Mesendoderm (in vitro differentiated cells): ENCODE data around the gene ERI3.

Source experiments
- DNase-seq: peaks from one replicate; pipeline ENCODE4 v3.0.0; 2013
- H2AK5ac ChIP-seq: 2 replicates; pipeline ENCODE4 v1.6.1; 2013; ENCODE audit warnings: low read length, inconsistent platforms
- H2BK120ac ChIP-seq: 2 replicates; pipeline ENCODE4 v1.6.1; 2013; ENCODE audit warnings: low read depth, mild to moderate bottlenecking, low read length, moderate library complexity, mixed read lengths
- H2BK15ac ChIP-seq: replicated peaks from 2 replicates; pipeline ENCODE4 v1.6.1; 2013; ENCODE audit warnings: low read depth, mild to moderate bottlenecking, moderate library complexity
- H2BK5ac ChIP-seq: 2 replicates; pipeline ENCODE4 v1.6.1; 2013; ENCODE audit warnings: low read length, inconsistent platforms
- H3K18ac ChIP-seq: 2 replicates; pipeline ENCODE4 v1.6.1; 2013; ENCODE audit warnings: mild to moderate bottlenecking, low read length, mixed read lengths
- H3K23ac ChIP-seq: one replicate; pipeline ENCODE4 v1.6.1; 2013; ENCODE audit warnings: low read length
- H3K27ac ChIP-seq: 2 replicates; pipeline ENCODE4 v1.5.1; 2013; ENCODE audit warnings: low read depth, mild to moderate bottlenecking, inconsistent platforms, low read length, moderate library complexity
- H3K27me3 ChIP-seq: 2 replicates; pipeline ENCODE4 v1.6.1; 2013; ENCODE audit warnings: low read length, control low read depth, mild to moderate bottlenecking, inconsistent platforms; ENCODE audit not compliant: insufficient read depth, poor library complexity
- H3K36me3 ChIP-seq: 2 replicates; pipeline ENCODE4 v1.6.1; 2013; ENCODE audit warnings: low read length, inconsistent platforms; ENCODE audit not compliant: control insufficient read depth, insufficient read depth
- H3K4ac ChIP-seq: one replicate; pipeline ENCODE4 v1.6.1; 2013; ENCODE audit warnings: low read depth, mild to moderate bottlenecking, low read length, moderate library complexity
- H3K4me1 ChIP-seq: 2 replicates; pipeline ENCODE4 v1.6.1; 2013; ENCODE audit warnings: low read depth, low read length, inconsistent platforms; ENCODE audit not compliant: control insufficient read depth
- H3K4me2 ChIP-seq: 2 replicates; pipeline ENCODE4 v1.6.1; 2013; ENCODE audit warnings: low read length
- H3K4me3 ChIP-seq: 2 replicates; pipeline ENCODE4 v1.5.1; 2013; ENCODE audit warnings: mild to moderate bottlenecking, low read length
- H3K56ac ChIP-seq: one replicate; pipeline ENCODE4 v1.6.1; 2013; ENCODE audit warnings: low read length
- H3K79me1 ChIP-seq: 2 replicates; pipeline ENCODE4 v1.6.1; 2013; ENCODE audit warnings: low read length, inconsistent platforms
- H3K79me2 ChIP-seq: 2 replicates; pipeline ENCODE4 v1.6.1; 2013; ENCODE audit warnings: mild to moderate bottlenecking, low read length; ENCODE audit not compliant: control insufficient read depth, insufficient read depth
- H3K9ac ChIP-seq: 2 replicates; pipeline ENCODE4 v1.6.1; 2013; ENCODE audit warnings: low read length, inconsistent platforms
- H4K5ac ChIP-seq: one replicate; pipeline ENCODE4 v1.6.1; 2013; ENCODE audit warnings: low read length
- H4K8ac ChIP-seq: one replicate; pipeline ENCODE4 v1.6.1; 2013; ENCODE audit warnings: low read depth, mild to moderate bottlenecking, control low read depth, low read length, moderate library complexity
- WGBS: extraction: QIAGEN DNeasy Blood & Tissue Kit; methylation state at CpG from one replicate; pipeline ENCODE4 v1.1.7; 2013; ENCODE audit warnings: low lambda C conversion rate, missing lambda C conversion rate; ENCODE audit not compliant: insufficient coverage; ENCODE audit errors: extremely low coverage; 5-methylcytosine and 5-hydroxymethylcytosine counted together

ERI3 gene

GRCh38 chr1:44302541-44302940 is 52.5 kb downstream of the ERI3 start:
- H3K27ac ChIP-seq = no peak overlapping the region
- no peak overlapping the region for H3K4me2 ChIP-seq
- no peak overlapping the region for H2AK5ac ChIP-seq
- H3K4ac ChIP-seq = no peak overlapping the region
- no peak for DNase-seq
- H3K23ac ChIP-seq = no peak overlapping the region
- H3K79me2 ChIP-seq = no peaks in the 10 kb centered on the region
- no peak overlapping the region for H3K18ac ChIP-seq
- no peak overlapping the region for H4K8ac ChIP-seq
- no peak overlapping the region for H3K9ac ChIP-seq
- H2BK5ac ChIP-seq = no peak overlapping the region
- H2BK15ac ChIP-seq = no peak overlapping the region
- WGBS = no CpG with 5 or more reads among the region's 6 CpGs
- no peaks in the 10 kb centered on the region for H3K4me1 ChIP-seq
- no peaks in the 10 kb centered on the region for H3K27me3 ChIP-seq
- H3K56ac ChIP-seq = no peak overlapping the region
- H2BK120ac ChIP-seq = no peak overlapping the region
- H3K79me1 ChIP-seq = no peaks in the 10 kb centered on the region
- H4K5ac ChIP-seq = no peak overlapping the region
- H3K36me3 ChIP-seq = peaks cover 4% of the 10 kb centered on the region
- no peak overlapping the region for H3K4me3 ChIP-seq

GRCh38 chr1:44301442-44301841 is 53.6 kb downstream of the ERI3 start:
- H3K4ac ChIP-seq = no peak overlapping the region
- no peak overlapping the region for H4K5ac ChIP-seq
- H3K4me3 ChIP-seq = no peak overlapping the region
- H3K27me3 ChIP-seq = no peaks in the 10 kb centered on the region
- H2BK120ac ChIP-seq = no peak overlapping the region
- H3K56ac ChIP-seq = no peak overlapping the region
- H3K4me2 ChIP-seq = no peak overlapping the region
- H2BK15ac ChIP-seq = no peak overlapping the region
- H4K8ac ChIP-seq = no peak overlapping the region
- no peak overlapping the region for H3K27ac ChIP-seq
- H2AK5ac ChIP-seq = no peak overlapping the region
- no peaks in the 10 kb centered on the region for H3K79me1 ChIP-seq
- DNase-seq = no peak
- H3K36me3 ChIP-seq = no peaks in the 10 kb centered on the region
- no peaks in the 10 kb centered on the region for H3K4me1 ChIP-seq
- H3K18ac ChIP-seq = no peak overlapping the region
- H3K9ac ChIP-seq = no peak overlapping the region
- WGBS = no CpG with 5 or more reads among the region's 5 CpGs
- H3K79me2 ChIP-seq = no peaks in the 10 kb centered on the region
- H2BK5ac ChIP-seq = no peak overlapping the region
- no peak overlapping the region for H3K23ac ChIP-seq

- Histone ChIP-seq H3K4ac (no peak overlapping the region), H4K8ac (no peak overlapping the region), H2BK15ac (no peak overlapping the region), H2AK5ac (no peak overlapping the region), H3K27me3 (no peaks in the 10 kb centered on the region), H3K56ac (no peak overlapping the region), H2BK5ac (no peak overlapping the region), H3K4me3 (no peak overlapping the region), H3K4me2 (no peak overlapping the region), H4K5ac (no peak overlapping the region), H3K4me1 (no peaks in the 10 kb centered on the region), H3K36me3 (no peaks in the 10 kb centered on the region), H3K9ac (no peak overlapping the region), H3K27ac (no peak overlapping the region), H3K23ac (no peak overlapping the region), H3K18ac (no peak overlapping the region), H3K79me1 (no peaks in the 10 kb centered on the region), H3K79me2 (no peaks in the 10 kb centered on the region), H2BK120ac (no peak overlapping the region)
- no CpG with 5 or more reads among the region's 7 CpGs for WGBS
- no peak for DNase-seq
Observed at GRCh38 chr1:44300852-44301251, 54.2 kb downstream of the ERI3 start.

DNA sequence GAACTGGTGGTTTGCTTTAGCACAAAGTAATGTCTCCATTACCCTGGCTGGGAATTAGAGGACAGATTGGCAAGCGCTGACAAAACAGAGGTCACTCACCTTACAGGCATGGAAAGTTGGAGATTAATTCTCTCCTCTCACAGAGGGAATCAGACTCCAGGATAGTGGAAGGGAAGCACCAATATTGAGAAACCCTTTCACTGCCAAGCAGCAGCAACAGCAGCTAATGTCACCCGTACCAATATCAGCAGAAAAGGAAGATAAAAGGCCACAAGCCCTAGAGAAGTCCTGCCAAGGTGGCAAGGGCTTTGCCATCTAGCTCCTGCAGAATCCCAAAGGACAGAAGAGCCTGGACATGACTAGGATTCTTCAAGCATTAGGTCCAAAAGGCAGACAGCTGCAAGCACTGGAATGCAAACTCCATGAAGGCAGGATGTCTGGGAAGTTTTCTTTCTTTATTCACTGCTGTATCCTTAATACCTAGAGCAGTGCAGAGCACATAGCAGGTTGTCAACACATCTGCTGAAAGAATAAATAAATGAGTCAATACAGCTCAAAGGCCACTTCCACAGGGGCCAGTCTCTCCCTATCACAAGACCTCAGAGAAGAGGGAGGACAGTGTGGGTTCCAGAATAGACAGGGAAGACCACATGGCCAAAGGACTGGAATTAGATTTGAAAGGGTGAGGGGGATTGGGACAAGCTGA is 57.2 kb downstream of the ERI3 start:
- no peaks in the 10 kb centered on the region for H3K4me1 ChIP-seq
- H3K27ac ChIP-seq = no peak overlapping the region
- no peaks in the 10 kb centered on the region for H3K36me3 ChIP-seq
- no peak overlapping the region for H4K5ac ChIP-seq
- H2BK120ac ChIP-seq = no peak overlapping the region
- H3K79me1 ChIP-seq = no peaks in the 10 kb centered on the region
- no peak overlapping the region for H3K18ac ChIP-seq
- H2BK15ac ChIP-seq = no peak overlapping the region
- no CpG with 5 or more reads among the region's 2 CpGs for WGBS
- no peaks in the 10 kb centered on the region for H3K27me3 ChIP-seq
- H2AK5ac ChIP-seq = no peak overlapping the region
- H3K23ac ChIP-seq = no peak overlapping the region
- H3K4me3 ChIP-seq = no peak overlapping the region
- H3K56ac ChIP-seq = no peak overlapping the region
- H4K8ac ChIP-seq = no peak overlapping the region
- no peak overlapping the region for H3K4me2 ChIP-seq
- no peak overlapping the region for H3K4ac ChIP-seq
- no peak overlapping the region for H2BK5ac ChIP-seq
- no peak overlapping the region for H3K9ac ChIP-seq
- no peaks in the 10 kb centered on the region for H3K79me2 ChIP-seq
- DNase-seq = no peak

DNA sequence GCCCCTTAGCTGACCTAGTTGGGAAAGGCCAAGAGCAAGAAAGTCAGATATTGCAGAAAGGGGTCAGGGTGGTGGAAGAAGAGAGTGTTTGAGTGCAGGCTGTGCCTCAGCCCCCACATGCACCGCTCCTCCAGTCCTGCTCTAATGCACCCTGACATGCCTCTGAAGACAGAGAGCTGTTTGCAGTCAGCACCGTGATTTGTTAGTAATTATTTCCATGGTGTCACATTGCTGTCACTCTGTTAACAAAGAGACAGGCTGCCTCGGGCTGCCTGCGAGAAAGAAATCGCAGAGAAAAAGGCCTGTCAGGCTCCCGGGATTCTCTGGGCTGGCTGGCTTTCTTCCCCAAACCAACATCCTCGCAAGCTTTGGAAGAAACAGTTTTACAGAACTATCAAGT is 58.3 kb downstream of the ERI3 start:
- H3K27me3 ChIP-seq = no peaks in the 10 kb centered on the region
- H3K79me2 ChIP-seq = no peaks in the 10 kb centered on the region
- no peak overlapping the region for H4K8ac ChIP-seq
- no CpG with 5 or more reads among the region's 7 CpGs for WGBS
- H3K23ac ChIP-seq = no peak overlapping the region
- no peak overlapping the region for H2BK5ac ChIP-seq
- H3K27ac ChIP-seq = no peak overlapping the region
- no peaks in the 10 kb centered on the region for H3K36me3 ChIP-seq
- H3K18ac ChIP-seq = no peak overlapping the region
- H3K4me1 ChIP-seq = no peaks in the 10 kb centered on the region
- H3K56ac ChIP-seq = no peak overlapping the region
- no peak overlapping the region for H3K4me3 ChIP-seq
- no peak overlapping the region for H3K4ac ChIP-seq
- H3K9ac ChIP-seq = no peak overlapping the region
- no peak overlapping the region for H2BK15ac ChIP-seq
- H3K79me1 ChIP-seq = no peaks in the 10 kb centered on the region
- H2AK5ac ChIP-seq = no peak overlapping the region
- H3K4me2 ChIP-seq = no peak overlapping the region
- H4K5ac ChIP-seq = no peak overlapping the region
- DNase-seq = no peak
- H2BK120ac ChIP-seq = no peak overlapping the region

DNA sequence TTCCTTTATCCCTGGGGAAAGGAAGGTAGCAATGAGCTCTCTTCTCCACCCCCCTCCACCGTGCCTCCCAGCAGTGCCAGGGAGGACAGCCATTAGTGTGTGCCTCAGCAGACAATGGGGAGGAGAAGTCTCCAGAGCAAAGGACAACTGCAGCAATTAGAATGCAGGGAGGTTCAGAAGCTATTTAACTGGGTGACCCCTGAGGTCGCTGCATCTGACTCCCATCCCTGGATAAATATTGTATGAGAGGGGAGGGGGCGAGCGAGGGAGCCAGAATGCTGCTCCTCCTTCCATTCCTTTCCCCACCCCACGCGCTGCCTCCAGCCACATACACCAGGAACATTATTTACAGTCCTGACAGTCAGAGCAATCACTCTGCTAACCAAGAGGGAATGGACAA is 59.0 kb downstream of the ERI3 start:
- H4K8ac ChIP-seq = no peak overlapping the region
- no peaks in the 10 kb centered on the region for H3K36me3 ChIP-seq
- H3K18ac ChIP-seq = no peak overlapping the region
- H2BK5ac ChIP-seq = no peak overlapping the region
- H3K4ac ChIP-seq = no peak overlapping the region
- no peak overlapping the region for H2BK15ac ChIP-seq
- no peak for DNase-seq
- H3K27me3 ChIP-seq = no peaks in the 10 kb centered on the region
- no peaks in the 10 kb centered on the region for H3K79me1 ChIP-seq
- no CpG with 5 or more reads among the region's 6 CpGs for WGBS
- H4K5ac ChIP-seq = no peak overlapping the region
- H3K27ac ChIP-seq = no peak overlapping the region
- H3K23ac ChIP-seq = no peak overlapping the region
- H2AK5ac ChIP-seq = no peak overlapping the region
- no peak overlapping the region for H3K4me2 ChIP-seq
- no peak overlapping the region for H3K56ac ChIP-seq
- H3K4me3 ChIP-seq = no peak overlapping the region
- H3K4me1 ChIP-seq = peaks cover 2% of the 10 kb centered on the region
- no peak overlapping the region for H2BK120ac ChIP-seq
- H3K79me2 ChIP-seq = no peaks in the 10 kb centered on the region
- no peak overlapping the region for H3K9ac ChIP-seq
